Keratinocyte (primary cell): Measurements from ENCODE around the gene DEPP1. TPM values are rescaled to one million over a fixed set of nuclear protein-coding genes. Genes with fewer than 3 reads are reported as not detected.
"Not testable (repeated sequence)": the region's sequence is repeated elsewhere in the genome, so short reads cannot be mapped to it uniquely, and the experiment has no call there.

Experiments used
- DNase-seq: peaks from one replicate; pipeline ENCODE4 v3.0.0-alpha.2; 2011; ENCODE audit warnings: low read depth, missing footprints, low spot score
- FAIRE-seq: peaks from 2 replicates; lab custom pipeline; 2011; peaks lifted over from hg19 to GRCh38; lab: Jason Lieb, UNC
- H2AFZ ChIP-seq: 2 replicates; pipeline ENCODE4 v1.6.0; 2012; ENCODE audit warnings: low read length, control low read depth, inconsistent platforms; ENCODE audit not compliant: control insufficient read depth
- H3K27ac ChIP-seq: 2 replicates; pipeline ENCODE4 v1.5.1; 2011; ENCODE audit warnings: low read length; ENCODE audit not compliant: control insufficient read depth, insufficient read depth
- H3K27me3 ChIP-seq: 3 replicates; pipeline ENCODE4 v1.6.0; 2011; ENCODE audit warnings: low read length; ENCODE audit not compliant: control insufficient read depth, insufficient read depth; ENCODE audit errors: extremely low read depth
- H3K36me3 ChIP-seq, 2 experiments: 2 replicates in 1 of 2; 3 replicates in 1 of 2; pipeline ENCODE4 v1.5.1; 2011; ENCODE audit warnings: low read length in 2 of 2, mild to moderate bottlenecking in 1 of 2; ENCODE audit not compliant: control insufficient read depth in 2 of 2, insufficient read depth in 2 of 2; ENCODE audit errors: extremely low read depth in 1 of 2
- H3K4me1 ChIP-seq: 3 replicates; pipeline ENCODE4 v1.5.1; 2011; ENCODE audit warnings: low read length; ENCODE audit not compliant: control insufficient read depth, insufficient read depth; ENCODE audit errors: extremely low read depth
- H3K4me2 ChIP-seq: 3 replicates; pipeline ENCODE4 v1.6.0; 2011; ENCODE audit warnings: low read depth, low read length; ENCODE audit not compliant: control insufficient read depth, insufficient read depth; ENCODE audit errors: extremely low read depth
- H3K4me3 ChIP-seq, 3 experiments: fragments of 200-600 bp in 1 of 3; sonication (generic) in 1 of 3; 2 replicates in 2 of 3; 3 replicates in 1 of 3; pipeline ENCODE4 v1.5.1; 2011 to 2016; ENCODE audit warnings: low read length in 3 of 3, mild to moderate bottlenecking in 3 of 3, control low read depth in 2 of 3, inconsistent platforms in 1 of 3, low read depth in 1 of 3, mixed read lengths in 1 of 3, mixed run types in 1 of 3, moderate library complexity in 1 of 3; ENCODE audit not compliant: control insufficient read depth in 2 of 3, insufficient read depth in 2 of 3; ENCODE audit errors: extremely low read depth in 1 of 3
- H3K79me2 ChIP-seq: 2 replicates; pipeline ENCODE4 v1.6.0; 2012; ENCODE audit warnings: low read length; ENCODE audit not compliant: control insufficient read depth, insufficient read depth
- H3K9ac ChIP-seq: 3 replicates; pipeline ENCODE4 v1.6.0; 2011; ENCODE audit warnings: low read length; ENCODE audit not compliant: control insufficient read depth, insufficient read depth; ENCODE audit errors: extremely low read depth
- H3K9me1 ChIP-seq: 3 replicates; pipeline ENCODE4 v1.6.0; 2011; ENCODE audit warnings: low read length; ENCODE audit not compliant: control insufficient read depth, insufficient read depth; ENCODE audit errors: extremely low read depth
- H3K9me3 ChIP-seq: 2 replicates; pipeline ENCODE4 v1.5.1; 2012; ENCODE audit warnings: low read depth, low read length; ENCODE audit not compliant: control insufficient read depth
- H4K20me1 ChIP-seq: 3 replicates; pipeline ENCODE4 v1.6.0; 2011; ENCODE audit warnings: low read length; ENCODE audit not compliant: control insufficient read depth, insufficient read depth; ENCODE audit errors: extremely low read depth
- EZH2 ChIP-seq: IDR thresholded peaks from one replicate; pipeline ENCODE4 v1.6.1; 2012; ENCODE audit warnings: inconsistent platforms, mild to moderate bottlenecking, low read length, moderate library complexity
- dilution Hi-C: fragments of 300-500 bp; cut with MboI; formaldehyde crosslinking; loops from one replicate; pipeline ENCODE4 v1.7.0; 2020; ENCODE audit warnings: low sequenced_read_pairs; ENCODE audit not compliant: extremely low pct_ligation_motif_present
- polyA plus RNA-seq, 5 experiments: library from polyadenylated mRNA; depleted of rRNA in 3 of 5; stranded (reverse) in 3 of 5; stranded (forward) in 1 of 5; unstranded in 1 of 5; fragments of >200 nt; gene quantifications; 1 replicate in 1 of 5; 2 replicates in 3 of 5; 3 replicates in 1 of 5; pipeline versions ENCODE4 v1.2.1 to v1.2.3, GENCODE V29; 2011 to 2012; ENCODE audit warnings: missing spikeins in 2 of 5, low read depth in 1 of 5, low replicate concordance in 1 of 5
- TF ChIP-seq, protein P1 (sequence below), 3 experiments: IDR thresholded peaks in 1 of 3; conservative IDR thresholded peaks in 1 of 3; optimal IDR thresholded peaks in 1 of 3; 2 replicates in 2 of 3; 3 replicates in 1 of 3; pipeline versions ENCODE3 to v1.5.1; 2011; ENCODE audit warnings: low read length in 3 of 3, mild to moderate bottlenecking in 3 of 3, moderate library complexity in 2 of 3, control low read depth in 1 of 3, inconsistent platforms in 1 of 3; ENCODE audit not compliant: insufficient read depth in 2 of 3; ENCODE audit errors: extremely low read depth in 1 of 3

DEPP1 gene
- polyA plus RNA-seq, 1 donor (not counting 4 experiments of a cell fraction or from before 2014, with no cell fraction given), result 1.2 TPM

DNA sequence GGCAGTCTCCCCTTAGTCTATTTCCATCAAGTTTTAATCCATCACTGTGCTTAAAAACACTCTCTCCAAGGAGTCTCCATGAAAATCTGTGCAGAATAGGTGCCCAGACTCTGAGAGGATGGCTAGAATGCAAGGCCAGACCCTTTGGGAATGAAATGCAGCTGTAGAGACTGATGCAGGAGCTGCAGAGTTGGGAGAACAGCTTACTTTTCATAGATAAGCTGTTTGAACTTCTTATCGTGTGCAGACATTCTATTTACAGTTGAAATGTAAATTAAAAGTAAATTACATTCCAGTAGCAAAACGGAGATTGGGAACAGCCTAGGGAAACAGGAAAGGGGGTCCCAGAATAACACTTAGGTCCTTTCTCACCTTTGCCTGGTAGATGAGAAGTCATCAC, 37.0 kb upstream of the DEPP1 start:
- H3K9me3 ChIP-seq, result no peaks in the 10 kb centered on the region
- DNase-seq, result no peak
- H3K79me2 ChIP-seq, result no peaks in the 10 kb centered on the region
- FAIRE-seq, result no peak
- no peak overlapping the region for H3K9ac ChIP-seq
- no peaks in the 10 kb centered on the region for H3K9me1 ChIP-seq
- no peaks in the 10 kb centered on the region for H4K20me1 ChIP-seq
- no peaks in the 10 kb centered on the region for H3K4me1 ChIP-seq
- H3K4me3 ChIP-seq, result no peak overlapping the region
- H3K36me3 ChIP-seq, result no peaks in the 10 kb centered on the region
- no peak overlapping the region for H3K4me2 ChIP-seq
- no peak overlapping the region for H2AFZ ChIP-seq
- no peak overlapping the region for H3K27ac ChIP-seq
- TF ChIP-seq, protein P1, sequence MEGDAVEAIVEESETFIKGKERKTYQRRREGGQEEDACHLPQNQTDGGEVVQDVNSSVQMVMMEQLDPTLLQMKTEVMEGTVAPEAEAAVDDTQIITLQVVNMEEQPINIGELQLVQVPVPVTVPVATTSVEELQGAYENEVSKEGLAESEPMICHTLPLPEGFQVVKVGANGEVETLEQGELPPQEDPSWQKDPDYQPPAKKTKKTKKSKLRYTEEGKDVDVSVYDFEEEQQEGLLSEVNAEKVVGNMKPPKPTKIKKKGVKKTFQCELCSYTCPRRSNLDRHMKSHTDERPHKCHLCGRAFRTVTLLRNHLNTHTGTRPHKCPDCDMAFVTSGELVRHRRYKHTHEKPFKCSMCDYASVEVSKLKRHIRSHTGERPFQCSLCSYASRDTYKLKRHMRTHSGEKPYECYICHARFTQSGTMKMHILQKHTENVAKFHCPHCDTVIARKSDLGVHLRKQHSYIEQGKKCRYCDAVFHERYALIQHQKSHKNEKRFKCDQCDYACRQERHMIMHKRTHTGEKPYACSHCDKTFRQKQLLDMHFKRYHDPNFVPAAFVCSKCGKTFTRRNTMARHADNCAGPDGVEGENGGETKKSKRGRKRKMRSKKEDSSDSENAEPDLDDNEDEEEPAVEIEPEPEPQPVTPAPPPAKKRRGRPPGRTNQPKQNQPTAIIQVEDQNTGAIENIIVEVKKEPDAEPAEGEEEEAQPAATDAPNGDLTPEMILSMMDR (optimal IDR thresholded peaks at IDR 0.05 in 1 of 3, IDR thresholded peaks at IDR 0.05 in 1 of 3, conservative IDR thresholded peaks at IDR 0.05 in 1 of 3; ENCODE audit: extremely low read depth in 1 of 3, insufficient read depth in 2 of 3, low read length in 3 of 3), result no peak
- no peak for TF ChIP-seq EZH2
- no peaks in the 10 kb centered on the region for H3K27me3 ChIP-seq
- dilution Hi-C loops, result loop anchor here (25.0 kb wide), 1 partner anchor 222 kb away; no protein-coding TSS in a partner anchor

DNA sequence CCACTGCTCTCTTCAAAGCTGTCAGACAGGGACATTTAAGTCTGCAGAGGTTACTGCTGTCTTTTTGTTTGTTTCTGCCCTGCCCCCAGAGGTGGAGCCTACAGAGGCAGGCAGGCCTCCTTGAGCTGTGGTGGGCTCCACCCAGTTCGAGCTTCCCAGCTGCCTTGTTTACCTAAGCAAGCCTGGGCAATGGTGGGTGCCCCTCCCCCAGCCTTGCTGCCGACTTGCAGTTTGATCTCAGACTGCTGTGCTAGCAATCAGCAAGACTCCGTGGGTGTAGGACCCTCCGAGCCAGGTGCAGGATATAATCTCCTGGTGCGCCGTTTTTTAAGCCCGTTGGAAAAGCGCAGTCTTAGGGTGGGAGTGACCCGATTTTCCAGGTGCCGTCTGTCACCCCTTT, 35.9 kb upstream of the DEPP1 start:
- H3K4me1 ChIP-seq, H3K27me3 ChIP-seq, H3K27ac ChIP-seq, H4K20me1 ChIP-seq, H3K9ac ChIP-seq, H3K4me3 ChIP-seq, FAIRE-seq, DNase-seq, H3K4me2 ChIP-seq, H3K9me1 ChIP-seq, H3K9me3 ChIP-seq, H3K36me3 ChIP-seq, H2AFZ ChIP-seq, H3K79me2 ChIP-seq: not testable (repeated sequence)
- dilution Hi-C loops, result loop anchor here (25.0 kb wide), 1 partner anchor 223 kb away; no protein-coding TSS in a partner anchor
